ENCODE results near the gene ARHGEF1. TPM values are rescaled to one million over a fixed set of nuclear protein-coding genes. Genes with fewer than 3 reads are reported as not detected.
"Not testable (repeated sequence)": the region's sequence is repeated elsewhere in the genome, so short reads cannot be mapped to it uniquely, and the experiment has no call there.

ARHGEF1 gene
- total RNA-seq, 1 donor from 2014 or later = 197 TPM

GRCh38 chr19:41869374-41869955 is 13.5 kb upstream of the ARHGEF1 start:
- no peak for TF ChIP-seq CTCF (IDR thresholded peaks at IDR 0.05)
- Histone ChIP-seq H3K4me1 (peaks cover 63% of the 10 kb centered on the region), H3K4me3 (no peak overlapping the region), H3K9me3 (no peaks in the 10 kb centered on the region), H3K36me3 (peaks cover 79% of the 10 kb centered on the region), H3K27ac (peak overlapping the region; percentile 42), H3K27me3 (no peaks in the 10 kb centered on the region)
- no peak for ATAC-seq
- DNase-seq = no peak
- intact Hi-C loops (cut with DNase I) = loop anchor here (10.0 kb wide), 1 partner anchor 65 kb away; no protein-coding TSS in a partner anchor

GRCh38 chr19:41870401-41870873 is 12.5 kb upstream of the ARHGEF1 start:
- DNase-seq = no peak
- H3K4me1 ChIP-seq = peaks cover 59% of the 10 kb centered on the region
- H3K27ac ChIP-seq = no peak overlapping the region
- peak; percentile 42 for ATAC-seq
- intact Hi-C loops (cut with DNase I) = no loop called here
- no peak overlapping the region for H3K4me3 ChIP-seq
- no peak for TF ChIP-seq CTCF (IDR thresholded peaks at IDR 0.05)
- H3K9me3 ChIP-seq = no peaks in the 10 kb centered on the region
- H3K27me3 ChIP-seq = no peaks in the 10 kb centered on the region
- H3K36me3 ChIP-seq = peaks cover 69% of the 10 kb centered on the region

GRCh38 chr19:41871573-41872383 is 11.2 kb upstream of the ARHGEF1 start:
- DNase-seq (no peak), ATAC-seq (peak; percentile 68)
- intact Hi-C loops (cut with DNase I) = no loop called here
- Histone ChIP-seq H3K9me3 (no peaks in the 10 kb centered on the region), H3K27ac (peak overlapping the region; percentile 51), H3K36me3 (peaks cover 57% of the 10 kb centered on the region), H3K4me3 (no peak overlapping the region), H3K27me3 (no peaks in the 10 kb centered on the region), H3K4me1 (peaks cover 59% of the 10 kb centered on the region)
- no peak for TF ChIP-seq CTCF (IDR thresholded peaks at IDR 0.05)

GRCh38 chr19:41872384-41872774 is 10.6 kb upstream of the ARHGEF1 start:
- Histone ChIP-seq H3K27me3 (no peaks in the 10 kb centered on the region), H3K36me3 (peaks cover 51% of the 10 kb centered on the region), H3K4me3 (no peak overlapping the region), H3K4me1 (peaks cover 54% of the 10 kb centered on the region), H3K9me3 (no peaks in the 10 kb centered on the region), H3K27ac (peak overlapping the region; percentile 51)
- ATAC-seq (no peak), DNase-seq (no peak)
- no peak for TF ChIP-seq CTCF (IDR thresholded peaks at IDR 0.05)
- intact Hi-C loops (cut with DNase I) = no loop called here

GRCh38 chr19:41872775-41873647 is 10.0 kb upstream of the ARHGEF1 start:
- ATAC-seq (peak; percentile 76), DNase-seq (peak; percentile 92)
- H3K4me1 ChIP-seq = peaks cover 47% of the 10 kb centered on the region
- H3K4me3 ChIP-seq = no peak overlapping the region
- intact Hi-C loops (cut with DNase I) = no loop called here
- TF ChIP-seq CTCF (IDR thresholded peaks at IDR 0.05) = peak; percentile 70
- peak overlapping the region; percentile 51 for H3K27ac ChIP-seq
- H3K9me3 ChIP-seq = no peaks in the 10 kb centered on the region
- no peaks in the 10 kb centered on the region for H3K27me3 ChIP-seq
- peaks cover 45% of the 10 kb centered on the region for H3K36me3 ChIP-seq

- ATAC-seq; H3K4me3 ChIP-seq; DNase-seq; intact Hi-C loops (cut with DNase I); H3K9me3 ChIP-seq; H3K27me3 ChIP-seq: not testable (repeated sequence)
- Histone ChIP-seq H3K36me3 (peaks cover 16% of the 10 kb centered on the region), H3K4me1 (peaks cover 24% of the 10 kb centered on the region), H3K27ac (peak overlapping the region; percentile 43)
Measured at GRCh38 chr19:41875973-41876372, 7.0 kb upstream of the ARHGEF1 start.

Data from upper lobe of right lung (tissue), 1 donor.